Measurements from ENCODE around the gene IFI35. TPM values are rescaled to one million over a fixed set of nuclear protein-coding genes. Genes with fewer than 3 reads are reported as not detected.
"Not testable (repeated sequence)": the region's sequence is repeated elsewhere in the genome, so short reads cannot be mapped to it uniquely, and the experiment has no call there.

IFI35 gene
- polyA plus RNA-seq, 10 donors = 4.2 to 7.7 (median 6.5) TPM

- DNase-seq = peak; percentile 75 to 96 (median 91)
These were observed 15.3 kb downstream of the IFI35 start, which contains the start of gene VAT1 for GRCh38 chr17:43021741-43022512. VAT1 (minus strand) TSS chr17:43022385; CDS start chr17:43022322, 63 bp downstream.

- DNase-seq = peak; percentile 93 to 97 (median 93)
These were observed 18.1 kb downstream of the IFI35 start, which contains the start of gene RND2 for GRCh38 chr17:43024407-43025289. RND2 (plus strand) TSS chr17:43025231; CDS start chr17:43025348, 117 bp downstream.

GRCh38 chr17:43025290-43025657 lies 18.7 kb downstream of the IFI35 start:
- no peak for DNase-seq

DNA sequence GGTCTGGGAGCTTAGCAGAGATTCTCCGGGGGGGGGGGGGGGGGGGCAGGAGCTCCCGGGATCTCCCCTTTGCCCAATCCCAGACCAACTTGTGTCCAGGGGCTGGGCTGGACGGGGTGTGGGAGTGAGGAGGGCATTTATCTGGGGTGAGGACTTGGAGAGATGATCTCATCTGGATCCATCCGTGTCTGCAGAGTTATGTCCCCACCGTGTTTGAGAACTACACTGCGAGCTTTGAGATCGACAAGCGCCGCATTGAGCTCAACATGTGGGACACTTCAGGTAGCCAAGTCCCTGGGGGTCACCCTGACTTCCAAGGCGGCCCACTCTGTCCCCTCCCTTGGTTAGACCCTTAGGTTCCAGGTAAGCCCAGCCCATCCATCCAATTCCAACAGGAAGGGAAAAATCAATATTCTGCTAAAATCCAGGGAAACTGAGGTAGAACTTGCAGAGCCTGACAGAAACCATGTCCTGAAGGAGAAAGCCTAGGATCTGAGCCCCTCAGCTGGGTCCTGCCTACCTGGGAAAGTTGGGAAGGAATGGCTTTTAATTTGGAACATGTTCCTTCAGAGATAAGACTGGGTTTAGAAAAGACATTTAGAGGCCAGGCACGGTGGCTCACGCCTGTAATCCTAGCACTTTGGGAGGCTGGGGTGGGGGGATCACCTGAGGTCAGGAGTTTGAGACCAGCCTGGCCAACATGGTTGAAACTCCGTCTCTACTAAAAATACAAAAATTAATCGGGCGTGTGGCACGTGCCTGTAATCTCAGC lies 19.4 kb downstream of the IFI35 start:
- DNase-seq = no peak

GRCh38 chr17:43026595-43026994 lies 20.0 kb downstream of the IFI35 start:
- DNase-seq = no peak

- no peak for DNase-seq
These were observed 20.8 kb downstream of the IFI35 start for GRCh38 chr17:43027091-43028032.

DNA sequence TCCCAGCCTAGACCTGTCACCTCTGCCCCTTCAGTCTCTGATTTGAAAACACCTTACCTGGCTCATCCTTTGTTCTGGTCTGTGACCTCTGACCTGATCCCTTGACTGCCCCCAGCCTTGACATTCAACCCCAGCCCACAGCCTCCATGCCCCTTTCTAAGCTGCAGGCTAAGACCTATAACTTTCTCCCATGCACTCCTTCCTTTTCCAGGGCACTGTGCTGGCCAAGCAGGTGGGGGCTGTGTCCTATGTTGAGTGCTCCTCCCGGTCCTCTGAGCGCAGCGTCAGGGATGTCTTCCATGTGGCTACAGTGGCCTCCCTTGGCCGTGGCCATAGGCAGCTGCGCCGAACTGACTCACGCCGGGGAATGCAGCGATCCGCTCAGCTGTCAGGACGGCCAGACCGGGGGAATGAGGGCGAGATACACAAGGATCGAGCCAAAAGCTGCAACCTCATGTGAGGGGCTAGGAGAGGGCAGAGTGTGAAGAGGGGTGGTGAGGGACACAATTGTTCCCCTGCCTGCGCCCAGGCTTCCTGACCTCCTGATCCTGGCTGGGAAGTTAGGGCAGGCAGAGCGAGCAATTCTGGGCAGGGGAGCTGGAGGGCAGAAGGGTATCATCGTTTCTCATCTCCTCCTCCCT lies 21.8 kb downstream of the IFI35 start:
- no peak for DNase-seq

DNA sequence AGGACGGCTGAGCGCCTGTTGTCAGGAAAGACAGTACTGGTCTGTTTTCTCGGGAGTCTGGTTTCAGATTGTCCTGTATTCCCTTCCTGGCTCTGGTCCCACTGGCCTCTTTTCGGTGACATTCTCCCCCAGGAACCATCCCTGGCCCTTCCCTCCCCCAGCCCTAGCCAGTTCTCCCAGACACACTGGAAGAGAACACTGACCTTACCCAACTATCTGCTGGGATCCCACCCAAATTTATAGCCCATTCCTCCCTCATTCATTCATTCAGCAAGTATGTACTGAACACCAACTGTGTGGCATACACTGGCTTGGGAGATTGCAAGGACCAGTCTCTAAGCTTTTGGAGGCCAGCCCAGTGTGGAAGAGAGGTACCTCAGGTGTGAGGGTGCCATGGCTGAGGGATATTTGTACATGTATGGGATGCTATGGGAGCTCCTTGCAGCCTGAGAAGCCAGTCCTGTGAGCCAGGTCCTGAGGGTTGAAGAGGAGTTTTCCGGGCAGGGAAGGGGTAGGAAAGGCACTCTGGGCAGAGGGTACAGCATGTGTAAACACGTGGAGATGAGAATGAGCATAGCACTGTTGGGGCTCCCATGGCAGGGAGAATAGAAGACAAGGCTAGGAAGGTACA lies 23.7 kb downstream of the IFI35 start:
- no peak for DNase-seq

DNA sequence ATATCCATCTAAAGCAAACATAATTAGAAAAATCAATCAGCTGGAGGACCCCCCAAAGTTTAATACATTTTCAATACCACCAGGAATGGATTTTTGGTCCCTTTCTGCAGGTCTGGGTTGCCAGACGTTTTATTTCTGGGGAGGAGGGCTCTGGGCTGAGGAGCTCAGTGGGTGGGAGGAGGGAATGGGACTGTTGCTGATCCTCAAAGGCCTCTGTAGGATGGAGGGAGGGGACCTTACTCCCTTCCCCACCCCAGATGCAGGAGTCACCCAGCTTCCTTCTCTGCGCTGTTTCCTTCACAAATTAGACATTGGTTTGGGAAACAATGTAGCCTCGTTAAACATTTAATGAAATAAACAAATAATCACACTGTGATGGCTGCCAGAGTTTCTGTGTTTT lies 25.1 kb downstream of the IFI35 start:
- no peak for DNase-seq

DNA sequence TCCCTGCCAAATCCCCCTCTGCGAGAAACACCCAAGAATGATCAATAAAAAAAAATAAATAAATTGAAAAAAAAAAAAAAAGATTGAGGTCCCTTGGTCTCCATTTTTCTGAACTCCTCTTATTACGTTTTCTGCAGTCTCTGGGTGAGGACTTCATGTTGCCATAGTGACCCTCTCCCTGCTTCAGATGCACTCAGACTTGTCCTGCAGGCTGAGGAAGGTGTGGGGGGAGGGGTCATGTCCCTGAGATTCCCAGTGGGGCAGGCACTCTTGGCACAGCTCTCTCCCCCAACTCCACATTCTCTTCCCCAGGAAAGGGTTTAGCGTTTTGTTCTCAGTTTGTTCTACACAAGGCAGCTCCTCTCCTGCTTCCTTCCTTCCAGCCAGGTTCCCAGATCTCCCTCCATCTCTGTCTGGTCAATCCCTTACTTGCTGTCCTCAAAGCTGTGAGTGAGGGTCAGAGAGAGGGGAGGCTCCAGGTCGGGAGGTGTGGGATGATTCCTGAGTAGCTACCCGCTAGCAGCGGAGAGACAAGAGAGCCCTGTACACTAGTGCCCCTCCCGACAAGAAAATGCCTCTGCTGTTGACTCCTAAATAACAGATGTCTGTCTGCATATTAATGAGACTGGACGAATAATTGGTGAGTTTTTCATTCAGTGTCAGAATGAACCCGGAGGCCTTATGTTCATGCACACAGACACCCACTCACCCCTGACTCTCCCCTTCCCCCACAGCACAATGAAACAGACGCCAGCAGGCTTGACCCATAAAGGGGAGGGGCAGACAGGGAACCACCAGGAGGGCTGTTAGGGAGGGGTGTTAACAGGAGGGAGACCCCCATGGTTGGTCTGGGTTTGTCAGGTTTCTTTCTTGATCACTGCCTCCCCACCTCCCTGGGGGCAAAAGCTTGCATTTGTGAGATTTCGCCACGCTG lies 27.6 kb downstream of the IFI35 start:
- DNase-seq = no peak

GRCh38 chr17:43034894-43035293 lies 28.3 kb downstream of the IFI35 start:
- no peak for DNase-seq

- DNase-seq = no peak
These were observed 33.1 kb downstream of the IFI35 start for GRCh38 chr17:43039646-43040045.

- DNase-seq = no peak
These were observed 34.1 kb downstream of the IFI35 start for GRCh38 chr17:43040655-43041054.

DNA sequence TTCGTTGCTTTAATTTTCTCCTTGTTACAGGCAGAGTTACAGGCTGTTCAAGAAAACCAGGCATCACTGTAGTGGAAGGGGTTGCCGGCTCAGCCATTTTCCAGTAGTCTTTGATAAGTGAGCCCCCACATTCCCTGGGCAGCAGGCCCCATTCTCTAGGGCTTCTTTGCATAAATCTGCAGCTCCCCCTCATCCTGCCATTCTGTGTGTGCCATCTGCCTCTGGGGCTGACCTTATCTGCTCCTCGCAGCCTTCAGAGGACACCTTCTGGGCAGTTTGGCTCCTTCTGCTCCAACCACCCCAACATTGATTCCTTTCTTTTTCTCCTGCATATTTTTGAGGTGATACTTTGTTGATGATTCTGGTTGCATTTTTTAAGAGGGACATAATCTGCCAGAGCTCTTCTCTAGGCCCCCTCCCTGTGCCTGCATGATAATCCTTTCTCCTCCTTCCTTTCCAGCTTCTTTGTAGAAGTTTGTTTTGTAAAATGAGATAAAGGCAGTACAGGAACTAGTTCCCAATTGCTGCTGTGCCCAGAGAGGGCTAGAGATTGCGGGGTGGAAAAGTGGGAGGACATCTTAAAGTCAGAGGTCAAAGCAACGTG lies 35.5 kb downstream of the IFI35 start:
- DNase-seq = no peak

- DNase-seq = no peak
These were observed 36.7 kb downstream of the IFI35 start for GRCh38 chr17:43043307-43043706.

GRCh38 chr17:43044024-43044423 lies 37.4 kb downstream of the IFI35 start:
- no peak for DNase-seq

DNA sequence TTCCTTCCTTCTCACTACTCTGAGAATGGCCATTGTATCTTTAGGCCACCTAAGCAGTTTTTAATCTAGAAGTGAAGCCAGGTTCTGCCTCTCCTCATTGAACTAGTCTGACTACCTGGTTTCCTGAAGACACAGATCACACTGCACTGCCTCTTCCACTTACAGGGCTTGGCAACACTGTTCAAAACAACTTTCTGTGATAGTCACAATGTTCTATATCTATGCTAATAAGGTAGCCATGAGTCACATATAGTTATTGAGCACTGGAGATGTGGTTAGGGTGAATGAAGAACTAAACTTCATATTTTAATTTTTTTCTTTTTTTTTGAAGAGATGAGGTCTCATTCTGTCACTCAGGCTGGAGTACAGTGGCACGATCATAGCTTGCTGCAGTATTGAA lies 45.4 kb downstream of the IFI35 start:
- DNase-seq = no peak

DNA sequence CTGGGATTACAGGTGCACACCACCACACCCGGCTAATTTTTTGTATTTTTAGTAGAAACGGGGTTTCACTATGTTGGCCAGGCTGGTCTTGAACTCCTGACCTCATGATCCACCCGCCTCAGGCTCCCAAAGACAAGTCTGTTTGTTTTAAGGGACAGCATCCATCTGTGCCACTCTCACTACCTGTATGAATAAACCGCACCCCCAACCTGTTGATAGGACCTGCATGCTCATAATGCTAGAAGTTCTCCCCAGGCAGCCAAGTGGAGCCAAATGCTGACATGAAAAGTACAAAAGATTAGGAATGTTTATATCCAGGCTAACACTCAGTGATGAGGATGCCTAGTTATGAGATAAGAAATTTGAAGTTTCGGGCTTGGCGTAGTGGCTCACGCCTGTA lies 46.4 kb downstream of the IFI35 start:
- DNase-seq = not testable (repeated sequence)
